T47D (cell line): ENCODE results near the gene DTNA.
A peak's percentile ranks its signal among the peaks of the same experiment; 100 is the strongest.
"Not testable (repeated sequence)": the region's sequence is repeated elsewhere in the genome, so short reads cannot be mapped to it uniquely, and the experiment has no call there.

Experiments used
- DNase-seq, 2 experiments: peaks; one replicate each; pipeline versions ENCODE4 v3.0.0 to v3.0.0-alpha.2; 2011 to 2012; ENCODE audit warnings: low read depth in 1 of 2, low spot score in 1 of 2
- JUND ChIP-seq: IDR thresholded peaks from 2 replicates; pipeline ENCODE4 v1.6.1; 2012; ENCODE audit warnings: low read depth
- in situ Hi-C: cut with HindIII; loops from 2 replicates; pipeline ENCODE4 v1.10.0; 2016; ENCODE audit warnings: low sequenced_read_pairs, low pct_unique_long_range_greater_than_20kb

The DTNA gene

GRCh38 chr18:34915046-34915445, 204.9 kb downstream of the DTNA start:
- in situ Hi-C loops, result no loop called here
- peak in 1 of 2 experiments; percentile 33 for DNase-seq
- TF ChIP-seq JUND, result no peak

- DNase-seq, in situ Hi-C loops: not testable (repeated sequence)
Measured at GRCh38 chr18:34916539-34916938, 206.4 kb downstream of the DTNA start.

GRCh38 chr18:34918856-34919255, 208.8 kb downstream of the DTNA start:
- in situ Hi-C loops, result no loop called here
- DNase-seq, result no peak
- no peak for TF ChIP-seq JUND

DNA sequence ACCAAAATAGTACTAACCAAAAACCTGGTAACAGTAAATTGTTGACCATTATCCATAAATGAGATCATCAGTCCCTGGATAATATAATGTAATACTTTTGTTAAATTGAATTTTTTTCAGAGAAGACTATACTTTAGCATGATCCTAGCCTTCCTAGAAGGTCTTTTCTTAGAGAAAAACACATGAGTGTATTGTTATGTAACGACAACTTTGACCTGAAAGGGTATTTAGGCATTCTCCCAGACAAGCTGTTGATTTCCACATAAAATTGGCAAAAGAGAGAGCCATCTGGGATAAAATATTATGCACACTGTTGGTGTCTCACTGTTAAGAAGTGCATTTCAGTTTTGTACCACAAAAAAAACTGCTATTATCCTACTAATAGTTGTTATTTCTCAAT, 211.1 kb downstream of the DTNA start:
- no peak for TF ChIP-seq JUND
- in situ Hi-C loops, result no loop called here
- DNase-seq, result no peak

DNA sequence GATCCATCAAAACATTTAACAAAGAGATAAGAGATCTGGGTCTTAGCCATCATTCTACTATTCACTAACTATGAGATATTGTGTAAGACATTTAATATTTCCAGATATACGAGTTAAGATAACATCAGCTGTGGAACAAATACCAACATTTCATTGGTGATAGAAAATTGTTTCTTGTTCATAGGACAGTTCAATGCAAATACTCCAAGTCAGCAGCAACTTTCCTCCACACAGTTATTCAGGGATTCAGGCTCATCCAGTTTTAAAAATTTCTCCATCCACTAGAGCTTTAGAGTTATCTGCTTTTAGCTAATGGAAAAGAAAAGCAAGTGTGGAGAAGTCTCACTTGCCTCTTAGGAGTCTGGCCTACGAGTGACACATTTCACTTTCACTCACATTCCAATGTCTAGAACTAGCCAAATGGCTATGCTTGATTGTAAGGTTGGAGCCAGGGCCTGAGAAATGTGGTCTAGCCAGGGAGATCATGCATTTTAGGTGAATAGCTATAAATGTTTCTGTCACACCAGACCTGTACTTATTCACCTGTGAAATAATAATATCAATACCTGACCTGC, 211.8 kb downstream of the DTNA start:
- in situ Hi-C loops, result no loop called here
- TF ChIP-seq JUND, result no peak
- peak in 1 of 2 experiments; percentile 5 for DNase-seq

DNA sequence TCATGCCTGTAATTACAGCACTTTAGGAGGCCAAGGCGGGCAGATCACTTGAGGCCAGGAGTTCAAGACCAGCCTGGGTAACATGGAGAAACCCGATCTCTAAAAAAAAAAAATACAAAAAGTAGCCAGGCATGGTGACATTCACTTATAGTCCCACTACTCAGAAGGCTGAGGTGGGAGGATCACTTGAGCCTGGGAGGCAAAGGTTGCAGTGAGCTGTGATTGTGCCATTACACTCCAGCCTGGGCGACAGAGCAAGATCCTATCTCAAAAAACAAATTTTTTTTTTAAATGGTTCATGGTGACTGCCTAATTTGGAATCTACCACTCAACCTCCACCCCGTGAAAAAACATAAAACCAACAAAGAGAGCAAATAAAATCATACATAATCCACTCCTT, 212.5 kb downstream of the DTNA start:
- DNase-seq, in situ Hi-C loops: not testable (repeated sequence)

DNA sequence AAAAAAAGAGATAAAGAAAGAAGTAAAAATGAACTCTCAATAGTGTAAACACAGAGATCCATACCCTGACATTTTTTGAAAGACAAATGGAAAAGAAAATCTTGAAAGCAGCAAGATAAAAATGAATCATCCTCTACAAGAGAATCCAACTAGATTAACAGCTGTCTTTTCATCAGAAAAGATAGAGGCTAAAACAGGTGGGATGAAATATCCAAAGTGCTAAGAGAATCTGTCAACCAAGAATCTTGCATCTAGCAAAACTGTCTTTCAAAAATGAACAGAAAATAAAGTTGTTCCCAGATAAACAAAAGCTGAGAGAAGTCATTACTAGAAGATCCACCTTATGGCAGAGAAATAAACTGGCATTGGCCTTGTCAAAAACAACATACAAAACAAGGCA, 213.8 kb downstream of the DTNA start:
- in situ Hi-C loops, result no loop called here
- DNase-seq, result no peak
- no peak for TF ChIP-seq JUND

DNA sequence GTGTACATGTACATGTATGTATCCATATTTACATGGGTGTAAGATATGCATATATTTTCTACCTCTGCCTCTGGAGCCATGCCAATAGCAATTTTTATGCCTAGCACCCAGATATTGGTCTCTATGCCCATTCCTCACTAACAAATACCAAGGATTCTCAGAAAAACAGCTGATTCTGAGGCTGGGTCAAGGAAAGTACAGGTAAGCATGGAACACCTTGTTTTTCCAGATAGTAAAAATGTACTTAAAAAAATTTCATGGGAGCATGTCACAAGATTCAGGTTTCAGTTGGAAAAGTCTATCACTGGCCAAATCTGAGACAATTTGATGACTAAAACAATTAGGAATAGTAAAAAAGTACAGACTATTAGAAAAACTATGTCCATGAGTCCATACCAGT, 216.6 kb downstream of the DTNA start:
- in situ Hi-C loops, result no loop called here
- DNase-seq, result no peak
- no peak for TF ChIP-seq JUND

GRCh38 chr18:34928088-34928753, 218.1 kb downstream of the DTNA start:
- TF ChIP-seq JUND, result no peak
- DNase-seq, result no peak
- in situ Hi-C loops, result no loop called here

- in situ Hi-C loops, result no loop called here
- no peak for DNase-seq
- no peak for TF ChIP-seq JUND
Measured at GRCh38 chr18:34928754-34929335, 218.7 kb downstream of the DTNA start.

DNA sequence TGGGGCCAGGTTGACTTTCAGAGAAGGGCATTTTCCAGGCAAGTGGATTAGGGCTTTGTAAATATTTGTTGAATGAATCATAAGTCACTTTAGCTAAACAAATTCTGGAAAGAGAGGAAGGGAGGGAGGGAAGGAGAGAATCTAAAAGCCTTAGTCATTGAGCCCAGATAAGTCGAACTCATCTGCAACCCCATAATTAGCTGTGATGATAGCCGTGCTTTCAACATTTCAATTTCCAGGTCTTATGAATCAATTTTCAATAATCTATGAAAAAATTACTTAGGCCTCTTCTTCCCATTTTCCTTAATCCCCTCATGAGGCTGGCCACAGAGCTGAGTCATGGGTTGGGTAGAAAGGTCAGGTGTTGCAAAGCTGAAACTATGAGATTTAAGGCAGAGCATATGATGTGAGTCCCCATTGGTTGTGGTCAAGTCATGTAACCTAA, 219.3 kb downstream of the DTNA start:
- peak in 1 of 2 experiments; percentile 68 for DNase-seq
- TF ChIP-seq JUND, result peak; percentile 64; the same call in 1 of the 2 replicates
- in situ Hi-C loops, result no loop called here

DNA sequence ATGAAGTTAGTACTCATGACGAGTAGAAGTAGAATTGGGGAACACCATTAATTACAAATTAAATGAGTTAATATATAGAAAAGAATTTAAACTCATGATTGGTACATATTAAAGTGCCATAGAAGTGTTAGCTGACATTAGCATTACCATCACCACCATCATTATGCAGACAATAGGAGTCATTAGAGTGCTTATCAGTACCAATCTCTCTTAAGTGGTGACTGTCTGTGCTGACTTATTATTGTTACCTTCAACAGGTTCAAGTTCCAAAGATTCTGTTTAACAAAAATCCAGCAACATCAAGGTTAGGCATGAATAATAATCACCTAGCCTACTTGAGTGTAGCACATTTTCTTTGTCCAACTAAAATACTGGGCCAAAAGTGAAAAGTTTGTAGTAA, 222.3 kb downstream of the DTNA start:
- in situ Hi-C loops, result no loop called here
- no peak for TF ChIP-seq JUND
- DNase-seq, result no peak

DNA sequence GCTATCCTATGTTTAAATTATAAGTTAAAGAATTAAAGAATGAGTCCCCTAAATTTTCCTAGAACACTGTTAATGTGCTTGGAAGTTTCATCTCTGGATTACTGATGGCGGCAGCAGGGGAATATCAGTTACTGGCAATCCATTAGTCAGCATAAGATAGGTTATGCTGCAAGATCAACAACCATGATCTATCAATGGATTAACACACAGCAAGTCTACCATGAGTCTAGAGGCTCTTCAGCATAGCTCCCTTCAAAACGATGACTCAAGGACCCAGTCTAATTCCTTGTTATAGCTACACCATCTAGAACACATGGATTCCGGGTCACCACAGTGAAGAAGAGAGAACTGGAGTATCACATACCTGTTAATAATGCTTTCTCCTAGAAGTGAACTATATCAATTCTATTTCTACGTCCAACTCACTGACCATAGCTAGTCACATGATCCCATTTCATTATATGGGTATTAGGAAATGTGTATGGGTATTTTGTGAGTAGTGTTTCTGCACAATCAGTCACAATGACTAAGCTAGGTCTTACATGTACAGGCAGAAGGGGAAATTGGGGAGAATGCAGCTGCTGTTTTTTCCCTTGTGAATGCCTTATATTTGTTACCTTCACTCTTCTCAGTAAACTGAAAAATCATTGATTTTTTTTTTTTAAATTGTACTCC, 222.8 kb downstream of the DTNA start:
- in situ Hi-C loops, result no loop called here
- TF ChIP-seq JUND, result no peak
- DNase-seq, result no peak
